Measurements from ENCODE around the gene SOWAHA. TPM values are rescaled to one million over a fixed set of nuclear protein-coding genes. Genes with fewer than 3 reads are reported as not detected.

Gene SOWAHA
- total and polyA plus RNA-seq, 10 of the 15 experiments (the other 5 are each of a cell fraction or from before 2014, with no cell fraction given): 0.02 to 0.37 (median 0.05) TPM; not detected in 4

DNA sequence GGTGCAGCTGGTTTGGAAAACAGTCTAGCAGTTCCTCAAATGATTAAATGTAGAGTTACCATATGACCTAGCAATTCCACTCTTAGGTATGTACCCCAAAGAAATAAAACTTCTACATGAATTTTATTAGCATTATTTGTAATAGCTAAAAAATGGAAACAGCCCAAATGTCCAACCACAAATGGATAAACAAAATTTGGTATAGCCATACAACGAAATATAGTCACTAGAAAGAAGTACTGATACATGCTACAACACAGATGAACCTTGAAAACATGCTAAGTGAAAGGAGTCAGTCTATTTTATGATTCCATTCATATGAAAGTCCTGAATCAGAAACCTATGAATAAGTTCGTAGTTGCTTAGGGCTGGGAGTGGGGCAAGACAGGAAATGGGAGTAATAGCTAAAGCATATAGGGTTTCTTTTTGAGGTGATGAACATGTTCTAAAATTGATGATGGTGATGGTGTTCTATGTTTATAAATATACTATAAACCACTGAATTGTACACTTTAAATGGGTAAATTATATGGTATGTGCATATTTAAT is 46.9 kb downstream of the SOWAHA start:
- DNase-seq (ENCODE audit: low read depth, low spot score): no peak
- H2AFZ ChIP-seq (ENCODE audit: control insufficient read depth, low read depth, low read length): no peak overlapping the region
- POLR2A ChIA-PET: no interaction called here

DNA sequence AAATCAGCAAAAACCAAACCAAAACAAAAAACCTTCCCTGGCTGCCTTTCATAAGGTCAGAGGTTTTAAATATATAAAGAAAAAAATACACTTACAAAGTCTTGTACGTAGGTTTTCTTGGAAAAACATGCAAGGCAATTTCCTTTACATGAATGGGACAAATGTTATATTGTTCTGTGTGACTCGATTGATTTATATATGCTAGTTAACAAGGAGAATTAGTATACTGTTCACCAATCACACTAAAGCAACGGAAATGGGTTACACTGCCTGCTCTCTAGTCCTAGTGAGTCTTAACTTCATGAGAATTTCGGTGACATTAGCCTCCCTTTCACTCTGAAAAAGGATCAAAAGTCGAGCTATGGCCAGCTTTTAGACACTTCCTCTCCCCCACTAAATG is 47.6 kb downstream of the SOWAHA start:
- no peak for DNase-seq (ENCODE audit: low read depth, low spot score)
- CTCF ChIA-PET: interaction anchor here (0.6 to 7.2 kb wide), 10 partner anchors 8 to 563 kb away, joined by 3 to 46 read pairs (median 4); partner anchors contain the start of gene SHROOM1
- WGBS (ENCODE audit: insufficient coverage, insufficient replicate concordance, low lambda C conversion rate, missing lambda C conversion rate): 12% methylated on average over 5 of the region's 5 CpGs
- no peaks in the 10 kb centered on the region for H3K27me3 ChIP-seq (replicated peaks in 1 of 2; ENCODE audit: control insufficient read depth in 2 of 2, insufficient read depth in 2 of 2, low read length in 1 of 2)
- no peaks in the 10 kb centered on the region for H4K20me1 ChIP-seq (ENCODE audit: control insufficient read depth, insufficient read depth)
- no peaks in the 10 kb centered on the region for H3K36me3 ChIP-seq (ENCODE audit: control insufficient read depth in 2 of 2, insufficient read depth in 2 of 2, low read length in 1 of 2)
- H3K4me2 ChIP-seq (ENCODE audit: control insufficient read depth, insufficient read depth): no peak overlapping the region
- no peak overlapping the region for H3K9ac ChIP-seq (ENCODE audit: control insufficient read depth, insufficient read depth, low read length)
- SMC1A ChIA-PET (ENCODE audit: uncharacterized antibody, unreplicated experiment): interaction anchor here (1.0 to 2.1 kb wide), 6 partner anchors 12 to 79 kb away, joined by 3 to 7 read pairs (median 4); no protein-coding TSS in a partner anchor
- H3K4me3 ChIP-seq: no peak overlapping the region
- intact Hi-C loops (cut with micrococcal nuclease; ENCODE audit: unreplicated experiment): no loop called here
- no peak for ATAC-seq
- FAIRE-seq: no peak
- no TSS peak for BruUV-seq (replicated peaks)
- no peak overlapping the region for H2AFZ ChIP-seq (ENCODE audit: control insufficient read depth, low read depth, low read length)
- in situ Hi-C loops (cut with MboI): no loop called here
- peaks cover 2% of the 10 kb centered on the region for H3K4me1 ChIP-seq (ENCODE audit: control insufficient read depth, insufficient read depth, low read length)
- POLR2A ChIA-PET: interaction anchor here (1.0 kb wide), 1 partner anchor 47 kb away, joined by 3 read pairs; no protein-coding TSS in a partner anchor
- H3K9me3 ChIP-seq (replicated peaks; ENCODE audit: control insufficient read depth, insufficient read depth, low read length): no peaks in the 10 kb centered on the region
- no peaks in the 10 kb centered on the region for H3K79me2 ChIP-seq (ENCODE audit: control insufficient read depth, insufficient read depth, low read length)
- TF ChIP-seq, protein P1, sequence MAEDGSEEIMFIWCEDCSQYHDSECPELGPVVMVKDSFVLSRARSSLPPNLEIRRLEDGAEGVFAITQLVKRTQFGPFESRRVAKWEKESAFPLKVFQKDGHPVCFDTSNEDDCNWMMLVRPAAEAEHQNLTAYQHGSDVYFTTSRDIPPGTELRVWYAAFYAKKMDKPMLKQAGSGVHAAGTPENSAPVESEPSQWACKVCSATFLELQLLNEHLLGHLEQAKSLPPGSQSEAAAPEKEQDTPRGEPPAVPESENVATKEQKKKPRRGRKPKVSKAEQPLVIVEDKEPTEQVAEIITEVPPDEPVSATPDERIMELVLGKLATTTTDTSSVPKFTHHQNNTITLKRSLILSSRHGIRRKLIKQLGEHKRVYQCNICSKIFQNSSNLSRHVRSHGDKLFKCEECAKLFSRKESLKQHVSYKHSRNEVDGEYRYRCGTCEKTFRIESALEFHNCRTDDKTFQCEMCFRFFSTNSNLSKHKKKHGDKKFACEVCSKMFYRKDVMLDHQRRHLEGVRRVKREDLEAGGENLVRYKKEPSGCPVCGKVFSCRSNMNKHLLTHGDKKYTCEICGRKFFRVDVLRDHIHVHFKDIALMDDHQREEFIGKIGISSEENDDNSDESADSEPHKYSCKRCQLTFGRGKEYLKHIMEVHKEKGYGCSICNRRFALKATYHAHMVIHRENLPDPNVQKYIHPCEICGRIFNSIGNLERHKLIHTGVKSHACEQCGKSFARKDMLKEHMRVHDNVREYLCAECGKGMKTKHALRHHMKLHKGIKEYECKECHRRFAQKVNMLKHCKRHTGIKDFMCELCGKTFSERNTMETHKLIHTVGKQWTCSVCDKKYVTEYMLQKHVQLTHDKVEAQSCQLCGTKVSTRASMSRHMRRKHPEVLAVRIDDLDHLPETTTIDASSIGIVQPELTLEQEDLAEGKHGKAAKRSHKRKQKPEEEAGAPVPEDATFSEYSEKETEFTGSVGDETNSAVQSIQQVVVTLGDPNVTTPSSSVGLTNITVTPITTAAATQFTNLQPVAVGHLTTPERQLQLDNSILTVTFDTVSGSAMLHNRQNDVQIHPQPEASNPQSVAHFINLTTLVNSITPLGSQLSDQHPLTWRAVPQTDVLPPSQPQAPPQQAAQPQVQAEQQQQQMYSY (CRISPR knock-in tag; IDR thresholded peaks at IDR 0.05): no peak
- no peak for TF ChIP-seq RAD21 (IDR thresholded peaks at IDR 0.05; ENCODE audit: insufficient read depth, low read depth, low read length)
- no peak overlapping the region for H3K27ac ChIP-seq (ENCODE audit: control insufficient read depth, insufficient read depth)
- RAD21 ChIA-PET (ENCODE audit: unreplicated experiment): interaction anchor here (0.6 to 1.5 kb wide), 3 partner anchors 27 to 31 kb away, joined by 3 to 5 read pairs (median 3); no protein-coding TSS in a partner anchor

More for the DNA sequence above, 46.9 kb downstream of the SOWAHA start:
- Histone ChIP-seq H3K9ac (ENCODE audit: control insufficient read depth, insufficient read depth, low read length) (no peak overlapping the region), H3K9me3 (replicated peaks; ENCODE audit: control insufficient read depth, insufficient read depth, low read length) (no peaks in the 10 kb centered on the region), H3K4me2 (ENCODE audit: control insufficient read depth, insufficient read depth) (no peak overlapping the region), H3K4me3 (no peak overlapping the region), H3K36me3 (ENCODE audit: control insufficient read depth in 2 of 2, insufficient read depth in 2 of 2, low read length in 1 of 2) (no peaks in the 10 kb centered on the region), H3K79me2 (ENCODE audit: control insufficient read depth, insufficient read depth, low read length) (no peaks in the 10 kb centered on the region), H3K4me1 (ENCODE audit: control insufficient read depth, insufficient read depth, low read length) (no peaks in the 10 kb centered on the region), H3K27ac (ENCODE audit: control insufficient read depth, insufficient read depth) (no peak overlapping the region), H4K20me1 (ENCODE audit: control insufficient read depth, insufficient read depth) (no peaks in the 10 kb centered on the region), H3K27me3 (replicated peaks in 1 of 2; ENCODE audit: control insufficient read depth in 2 of 2, insufficient read depth in 2 of 2, low read length in 1 of 2) (no peaks in the 10 kb centered on the region)
- ChIA-PET SMC1A (ENCODE audit: uncharacterized antibody, unreplicated experiment) (interaction anchor here (0.8 to 2.1 kb wide), 6 partner anchors 11 to 355 kb away, joined by 3 to 7 read pairs (median 3); no protein-coding TSS in a partner anchor), RAD21 (ENCODE audit: unreplicated experiment) (interaction anchor here (1.2 to 1.6 kb wide), 3 partner anchors 26 to 40 kb away, joined by 3 to 5 read pairs (median 5); no protein-coding TSS in a partner anchor), CTCF (interaction anchor here (0.6 to 7.2 kb wide), 8 partner anchors 11 to 564 kb away, joined by 3 to 46 read pairs (median 4); partner anchors contain the start of gene SHROOM1)
- ATAC-seq (no peak), FAIRE-seq (no peak)
- WGBS (ENCODE audit: insufficient coverage, insufficient replicate concordance, low lambda C conversion rate, missing lambda C conversion rate): 0% methylated on average over 2 of the region's 2 CpGs
- intact Hi-C loops (cut with micrococcal nuclease; ENCODE audit: unreplicated experiment): no loop called here
- in situ Hi-C loops (cut with MboI): no loop called here
- no TSS peak for BruUV-seq (replicated peaks)
- TF ChIP-seq BMI1 (IDR thresholded peaks at IDR 0.05; ENCODE audit: borderline replicate concordance): peak; percentile 56; the same call in 1 of the 2 replicates
- TF ChIP-seq, protein P2, sequence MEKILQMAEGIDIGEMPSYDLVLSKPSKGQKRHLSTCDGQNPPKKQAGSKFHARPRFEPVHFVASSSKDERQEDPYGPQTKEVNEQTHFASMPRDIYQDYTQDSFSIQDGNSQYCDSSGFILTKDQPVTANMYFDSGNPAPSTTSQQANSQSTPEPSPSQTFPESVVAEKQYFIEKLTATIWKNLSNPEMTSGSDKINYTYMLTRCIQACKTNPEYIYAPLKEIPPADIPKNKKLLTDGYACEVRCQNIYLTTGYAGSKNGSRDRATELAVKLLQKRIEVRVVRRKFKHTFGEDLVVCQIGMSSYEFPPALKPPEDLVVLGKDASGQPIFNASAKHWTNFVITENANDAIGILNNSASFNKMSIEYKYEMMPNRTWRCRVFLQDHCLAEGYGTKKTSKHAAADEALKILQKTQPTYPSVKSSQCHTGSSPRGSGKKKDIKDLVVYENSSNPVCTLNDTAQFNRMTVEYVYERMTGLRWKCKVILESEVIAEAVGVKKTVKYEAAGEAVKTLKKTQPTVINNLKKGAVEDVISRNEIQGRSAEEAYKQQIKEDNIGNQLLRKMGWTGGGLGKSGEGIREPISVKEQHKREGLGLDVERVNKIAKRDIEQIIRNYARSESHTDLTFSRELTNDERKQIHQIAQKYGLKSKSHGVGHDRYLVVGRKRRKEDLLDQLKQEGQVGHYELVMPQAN (conservative IDR thresholded peaks at IDR 0.05): no peak

All from GM12878 (cell line).